H9 (cell line): ENCODE data around the gene CALHM5. TPM values are rescaled to one million over a fixed set of nuclear protein-coding genes. Genes with fewer than 3 reads are reported as not detected.

Experiments used
- DNase-seq: peaks from one replicate; pipeline ENCODE4 v3.0.0-alpha.2; 2017
- H2AFZ ChIP-seq: one replicate; pipeline ENCODE4 v1.6.1; 2013; ENCODE audit warnings: mild to moderate bottlenecking, low read length, control low read depth, moderate library complexity
- H2AK5ac ChIP-seq: 2 replicates; pipeline ENCODE4 v1.6.1; 2013; ENCODE audit warnings: low read length, control low read depth, mixed read lengths; ENCODE audit not compliant: insufficient read length
- H2BK120ac ChIP-seq: one replicate; pipeline ENCODE4 v1.6.1; 2013; ENCODE audit warnings: low read depth, mild to moderate bottlenecking, low read length, control low read depth, inconsistent platforms; ENCODE audit not compliant: poor library complexity, severe bottlenecking
- H2BK12ac ChIP-seq: 2 replicates; pipeline ENCODE4 v1.6.1; 2013; ENCODE audit warnings: low read length, control low read depth, mixed read lengths, low read depth; ENCODE audit not compliant: insufficient read length
- H2BK15ac ChIP-seq: 2 replicates; pipeline ENCODE4 v1.6.1; 2013; ENCODE audit warnings: low read depth, low read length, control low read depth
- H2BK20ac ChIP-seq: one replicate; pipeline ENCODE4 v1.6.1; 2013; ENCODE audit warnings: low read depth, mild to moderate bottlenecking, low read length, control low read depth, inconsistent platforms; ENCODE audit not compliant: poor library complexity, severe bottlenecking
- H2BK5ac ChIP-seq: 2 replicates; pipeline ENCODE4 v1.6.1; 2013; ENCODE audit warnings: low read length, control low read depth, mixed read lengths; ENCODE audit not compliant: insufficient read length
- H3K14ac ChIP-seq: 2 replicates; pipeline ENCODE4 v1.6.1; 2013; ENCODE audit warnings: low read length, control low read depth; ENCODE audit not compliant: insufficient read depth
- H3K18ac ChIP-seq: 2 replicates; pipeline ENCODE4 v1.6.1; 2013; ENCODE audit warnings: low read depth, mild to moderate bottlenecking, mixed read lengths, low read length, control low read depth; ENCODE audit not compliant: insufficient read length
- H3K23ac ChIP-seq: 2 replicates; pipeline ENCODE4 v1.6.1; 2013; ENCODE audit warnings: low read length, control low read depth, mixed read lengths, low read depth; ENCODE audit not compliant: insufficient read length
- H3K23me2 ChIP-seq: 2 replicates; pipeline ENCODE4 v1.6.1; 2013; ENCODE audit warnings: low read depth, mild to moderate bottlenecking, mixed read lengths, low read length, control low read depth; ENCODE audit not compliant: insufficient read length, poor library complexity, severe bottlenecking
- H3K27ac ChIP-seq: 2 replicates; pipeline ENCODE4 v1.5.1; 2013; ENCODE audit warnings: low read length, control low read depth, mixed read lengths, low read depth; ENCODE audit not compliant: insufficient read length
- H3K27me3 ChIP-seq: 2 replicates; pipeline ENCODE4 v1.6.1; 2013; ENCODE audit warnings: low read length, control low read depth, inconsistent platforms; ENCODE audit not compliant: insufficient read depth
- H3K4ac ChIP-seq: 2 replicates; pipeline ENCODE4 v1.6.1; 2013; ENCODE audit warnings: low read depth, mild to moderate bottlenecking, control low read depth, inconsistent platforms, low read length, moderate library complexity
- H3K4me1 ChIP-seq: 2 replicates; pipeline ENCODE4 v1.6.1; 2013; ENCODE audit warnings: low read length, control low read depth, inconsistent platforms; ENCODE audit not compliant: insufficient read depth
- H3K4me2 ChIP-seq: 2 replicates; pipeline ENCODE4 v1.6.1; 2013; ENCODE audit warnings: low read length, control low read depth, mixed read lengths; ENCODE audit not compliant: insufficient read length, insufficient read depth
- H3K56ac ChIP-seq: 2 replicates; pipeline ENCODE4 v1.6.1; 2013; ENCODE audit warnings: low read depth, mild to moderate bottlenecking, mixed read lengths, low read length, control low read depth; ENCODE audit not compliant: insufficient read length
- H3K79me1 ChIP-seq: 2 replicates; pipeline ENCODE4 v1.6.1; 2013; ENCODE audit warnings: low read depth, mild to moderate bottlenecking, moderate library complexity, low read length, control low read depth, inconsistent platforms; ENCODE audit not compliant: insufficient read depth, poor library complexity, severe bottlenecking
- H3K79me2 ChIP-seq: 2 replicates; pipeline ENCODE4 v1.6.1; 2013; ENCODE audit warnings: low read length, control low read depth, inconsistent platforms; ENCODE audit not compliant: insufficient read depth
- H3K9ac ChIP-seq: 2 replicates; pipeline ENCODE4 v1.6.1; 2013; ENCODE audit warnings: low read length, control low read depth, mixed read lengths; ENCODE audit not compliant: insufficient read length; ENCODE audit errors: extremely low read depth
- H3K9me3 ChIP-seq: one replicate; pipeline ENCODE4 v1.6.1; 2013; ENCODE audit warnings: low read depth, low read length, inconsistent platforms; ENCODE audit not compliant: control insufficient read depth
- H3T11ph ChIP-seq: one replicate; pipeline ENCODE4 v1.6.1; 2013; ENCODE audit warnings: mild to moderate bottlenecking, low read length, control low read depth, inconsistent platforms
- H4K20me1 ChIP-seq: one replicate; pipeline ENCODE4 v1.6.1; 2013; ENCODE audit not compliant: control insufficient read depth, insufficient read length, insufficient read depth
- H4K5ac ChIP-seq: 2 replicates; pipeline ENCODE4 v1.6.1; 2013; ENCODE audit warnings: low read depth, mild to moderate bottlenecking, mixed read lengths, low read length, control low read depth; ENCODE audit not compliant: insufficient read length
- H4K8ac ChIP-seq: replicated peaks from 2 replicates; pipeline ENCODE4 v1.6.1; 2013; ENCODE audit warnings: low read length, control low read depth, mixed read lengths, low read depth; ENCODE audit not compliant: insufficient read length
- H4K91ac ChIP-seq: 2 replicates; pipeline ENCODE4 v1.6.1; 2013; ENCODE audit warnings: low read depth, mild to moderate bottlenecking, moderate library complexity, mixed read lengths, low read length, control low read depth; ENCODE audit not compliant: insufficient read length
- H3K27ac Mint-ChIP-seq, 3 experiments: 2 replicates in 2 of 3; 3 replicates in 1 of 3; pipeline ENCODE4 v1.8.0; 2020 to 2021; ENCODE audit warnings: mixed read lengths in 3 of 3, mild to moderate bottlenecking in 1 of 3, moderate library complexity in 1 of 3
- H3K27me3 Mint-ChIP-seq: 2 replicates; pipeline ENCODE4 v1.8.0; 2021; ENCODE audit warnings: low read depth, mild to moderate bottlenecking, moderate library complexity, mixed read lengths
- H3K36me3 Mint-ChIP-seq, 3 experiments: 2 replicates in 2 of 3; 3 replicates in 1 of 3; pipeline ENCODE4 v1.8.0; 2020 to 2021; ENCODE audit warnings: low read depth in 3 of 3, mixed read lengths in 3 of 3; ENCODE audit not compliant: insufficient read depth in 1 of 3
- H3K4me1 Mint-ChIP-seq, 2 experiments: 2 replicates each; pipeline ENCODE4 v1.8.0; 2020; ENCODE audit warnings: mixed read lengths in 2 of 2
- H3K4me3 Mint-ChIP-seq, 2 experiments: 2 replicates in 1 of 2; 3 replicates in 1 of 2; pipeline ENCODE4 v1.8.0; 2020 to 2021; ENCODE audit warnings: mild to moderate bottlenecking in 2 of 2, mixed read lengths in 2 of 2, moderate library complexity in 1 of 2
- H3K9me3 Mint-ChIP-seq, 2 experiments: 2 replicates in 1 of 2; 3 replicates in 1 of 2; pipeline ENCODE4 v1.8.0; 2020; ENCODE audit warnings: mild to moderate bottlenecking in 2 of 2, mixed read lengths in 2 of 2, moderate library complexity in 1 of 2
- WGBS: extraction: QIAGEN DNeasy Blood & Tissue Kit; methylation state at CpG from one replicate; pipeline ENCODE4 v1.1.7; 2013; ENCODE audit warnings: missing lambda C conversion rate, low lambda C conversion rate, mixed read lengths; ENCODE audit not compliant: insufficient read length; ENCODE audit errors: extremely low coverage; 5-methylcytosine and 5-hydroxymethylcytosine counted together
- total RNA-seq: library from RNA; stranded (reverse); gene quantifications from 2 replicates; pipeline ENCODE4 v1.2.1, GENCODE V29; 2021
- TF ChIP-seq, protein P1 (sequence below): fragments of 200-600 bp; sonication (generic); conservative IDR thresholded peaks from 3 replicates; pipeline ENCODE4 v1.8.0; 2021; ENCODE audit warnings: antibody characterized with exemption, mild to moderate bottlenecking

The CALHM5 gene
- total RNA-seq, 1 experiment from 2014 or later, result 0.09 TPM

GRCh38 chr6:116475141-116475540, 36.3 kb upstream of the CALHM5 start:
- H3K14ac ChIP-seq, result no peak overlapping the region
- H3K27me3 ChIP-seq, result no peaks in the 10 kb centered on the region
- no peak overlapping the region for H4K8ac ChIP-seq
- no peak overlapping the region for H3K18ac ChIP-seq
- H3K9ac ChIP-seq, result no peak overlapping the region
- H3K4me1 ChIP-seq, result no peaks in the 10 kb centered on the region
- Mint-ChIP-seq H3K9me3 (no peaks in the 10 kb centered on the region), H3K27ac (no peak overlapping the region), H3K4me3 (no peak overlapping the region), H3K36me3 (no peaks in the 10 kb centered on the region), H3K4me1 (peaks cover 0 to 2% of the 10 kb centered on the region in 2 experiments; a peak in 2 of 4 replicates), H3K27me3 (no peaks in the 10 kb centered on the region)
- H3T11ph ChIP-seq, result no peak overlapping the region
- H2BK20ac ChIP-seq, result no peak overlapping the region
- no CpG with 5 or more reads among the region's 1 CpG for WGBS
- no peak overlapping the region for H3K27ac ChIP-seq
- H3K79me2 ChIP-seq, result no peaks in the 10 kb centered on the region
- H3K23ac ChIP-seq, result no peak overlapping the region
- no peak overlapping the region for H2BK15ac ChIP-seq
- no peak overlapping the region for H3K4me2 ChIP-seq
- no peak overlapping the region for H3K4ac ChIP-seq
- H4K5ac ChIP-seq, result no peak overlapping the region
- no peak overlapping the region for H2BK5ac ChIP-seq
- no peaks in the 10 kb centered on the region for H4K20me1 ChIP-seq
- no peak for DNase-seq
- no peak overlapping the region for H2BK12ac ChIP-seq
- no peak overlapping the region for H2AK5ac ChIP-seq
- no peak overlapping the region for H3K56ac ChIP-seq
- TF ChIP-seq, protein P1, sequence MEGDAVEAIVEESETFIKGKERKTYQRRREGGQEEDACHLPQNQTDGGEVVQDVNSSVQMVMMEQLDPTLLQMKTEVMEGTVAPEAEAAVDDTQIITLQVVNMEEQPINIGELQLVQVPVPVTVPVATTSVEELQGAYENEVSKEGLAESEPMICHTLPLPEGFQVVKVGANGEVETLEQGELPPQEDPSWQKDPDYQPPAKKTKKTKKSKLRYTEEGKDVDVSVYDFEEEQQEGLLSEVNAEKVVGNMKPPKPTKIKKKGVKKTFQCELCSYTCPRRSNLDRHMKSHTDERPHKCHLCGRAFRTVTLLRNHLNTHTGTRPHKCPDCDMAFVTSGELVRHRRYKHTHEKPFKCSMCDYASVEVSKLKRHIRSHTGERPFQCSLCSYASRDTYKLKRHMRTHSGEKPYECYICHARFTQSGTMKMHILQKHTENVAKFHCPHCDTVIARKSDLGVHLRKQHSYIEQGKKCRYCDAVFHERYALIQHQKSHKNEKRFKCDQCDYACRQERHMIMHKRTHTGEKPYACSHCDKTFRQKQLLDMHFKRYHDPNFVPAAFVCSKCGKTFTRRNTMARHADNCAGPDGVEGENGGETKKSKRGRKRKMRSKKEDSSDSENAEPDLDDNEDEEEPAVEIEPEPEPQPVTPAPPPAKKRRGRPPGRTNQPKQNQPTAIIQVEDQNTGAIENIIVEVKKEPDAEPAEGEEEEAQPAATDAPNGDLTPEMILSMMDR, result no peak
- H2BK120ac ChIP-seq, result no peak overlapping the region
- no peaks in the 10 kb centered on the region for H3K9me3 ChIP-seq
- H3K23me2 ChIP-seq, result no peaks in the 10 kb centered on the region
- no peaks in the 10 kb centered on the region for H3K79me1 ChIP-seq
- H2AFZ ChIP-seq, result no peak overlapping the region
- no peak overlapping the region for H4K91ac ChIP-seq
